ENCODE measurements around the gene NAALADL2.

Gene NAALADL2

DNA sequence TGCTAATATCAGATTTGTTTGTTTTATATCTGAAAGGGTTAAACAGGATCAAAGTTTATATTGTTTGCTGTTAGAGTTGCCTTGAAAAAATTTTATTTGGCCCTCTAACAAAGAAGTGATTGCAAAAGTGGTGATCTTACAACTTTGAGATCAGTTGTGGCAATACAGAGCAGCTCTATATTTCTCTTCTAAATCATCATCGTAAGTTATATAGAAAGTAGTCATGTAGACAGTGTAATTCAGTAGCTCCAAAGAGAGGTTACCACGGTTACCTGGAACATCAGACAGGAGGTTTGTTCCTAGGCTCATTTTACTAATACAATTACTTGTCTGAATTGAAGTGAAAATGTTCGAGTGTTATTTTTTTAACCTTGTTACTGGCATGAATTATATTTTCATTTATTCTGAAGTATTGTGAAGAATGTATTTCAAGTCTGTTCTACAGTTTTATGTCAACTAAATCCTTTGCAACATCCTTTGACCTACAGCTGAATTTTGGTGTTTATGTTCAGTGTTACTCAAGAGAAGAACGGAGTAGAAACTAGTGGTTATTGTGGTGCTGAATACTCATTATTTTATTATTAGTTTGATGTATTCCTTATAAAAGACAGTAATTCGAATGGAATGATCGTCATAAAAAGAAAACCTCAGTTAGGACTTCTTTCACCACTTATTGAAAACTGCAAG lies 214.2 kb downstream of the NAALADL2 start:
- no peaks in the 10 kb centered on the region for H3K4me1 ChIP-seq (ENCODE audit: control insufficient read depth in 1 of 2, insufficient read depth in 2 of 2, low read length in 2 of 2)
- H2BK5ac ChIP-seq (ENCODE audit: low read depth, low read length, poor library complexity): no peak overlapping the region
- H2BK120ac ChIP-seq (ENCODE audit: insufficient read depth, low read length, poor library complexity): no peak overlapping the region
- H2AFZ ChIP-seq (ENCODE audit: insufficient read depth, low read length, poor library complexity): no peak overlapping the region
- WGBS (ENCODE audit: extremely low coverage, insufficient coverage, insufficient read length): no CpG with 5 or more reads among the region's 6 CpGs
- no peak overlapping the region for H4K8ac ChIP-seq (ENCODE audit: low read depth, low read length)
- H3K14ac ChIP-seq (ENCODE audit: low read length): no peak overlapping the region
- no peak overlapping the region for H3K23ac ChIP-seq (ENCODE audit: low read length)
- H3K9ac ChIP-seq (ENCODE audit: low read length): no peak overlapping the region
- no peak overlapping the region for H3K4ac ChIP-seq (ENCODE audit: low read depth, low read length)
- no peak overlapping the region for H4K91ac ChIP-seq (ENCODE audit: low read depth, low read length)
- H3K27ac ChIP-seq (ENCODE audit: low read depth, low read length): no peak overlapping the region
- DNase-seq: no peak
- H3K4me3 ChIP-seq (ENCODE audit: low read depth, low read length): no peak overlapping the region
- no peak overlapping the region for H3K4me2 ChIP-seq (ENCODE audit: low read length)
- H3K79me2 ChIP-seq (ENCODE audit: control insufficient read depth, insufficient read depth, low read length, poor library complexity): no peaks in the 10 kb centered on the region
- no peak overlapping the region for H4K12ac ChIP-seq (ENCODE audit: low read depth, low read length)
- no peaks in the 10 kb centered on the region for H3K27me3 ChIP-seq (ENCODE audit: insufficient read depth, low read length)
- H2AK5ac ChIP-seq (ENCODE audit: low read length): no peak overlapping the region
- H3K18ac ChIP-seq (ENCODE audit: low read length): no peak overlapping the region
- no peaks in the 10 kb centered on the region for H3K79me1 ChIP-seq (ENCODE audit: low read length)
- no peaks in the 10 kb centered on the region for H3K9me3 ChIP-seq (ENCODE audit: insufficient read depth, low read depth, low read length)
- no peak overlapping the region for H2BK12ac ChIP-seq (ENCODE audit: low read length)
- H3K36me3 ChIP-seq (ENCODE audit: control insufficient read depth in 1 of 2, insufficient read depth in 2 of 2, low read length in 2 of 2): no peaks in the 10 kb centered on the region

DNA sequence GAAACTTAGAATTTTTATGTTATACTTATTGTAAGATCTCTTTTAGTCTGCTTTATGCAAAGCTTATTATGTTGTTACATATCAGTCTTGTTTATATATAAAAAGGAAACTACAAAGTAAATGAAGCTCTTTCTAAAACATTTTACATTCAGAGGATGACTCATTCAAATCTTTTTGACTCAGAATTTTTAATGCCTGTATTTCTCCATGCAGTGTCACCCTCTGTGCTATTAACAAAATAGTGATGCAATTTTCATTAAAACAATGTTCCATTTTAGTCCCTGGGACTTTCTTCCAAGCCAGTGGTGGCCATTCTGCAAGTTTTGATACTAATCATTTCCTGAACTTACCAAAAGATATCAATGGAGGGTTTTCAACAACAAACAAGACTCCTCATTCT lies 216.1 kb downstream of the NAALADL2 start:
- H3K9ac ChIP-seq (ENCODE audit: low read length): no peak overlapping the region
- no peaks in the 10 kb centered on the region for H3K79me2 ChIP-seq (ENCODE audit: control insufficient read depth, insufficient read depth, low read length, poor library complexity)
- H3K18ac ChIP-seq (ENCODE audit: low read length): no peak overlapping the region
- H3K79me1 ChIP-seq (ENCODE audit: low read length): no peaks in the 10 kb centered on the region
- no peak overlapping the region for H3K4ac ChIP-seq (ENCODE audit: low read depth, low read length)
- no peaks in the 10 kb centered on the region for H3K4me1 ChIP-seq (ENCODE audit: control insufficient read depth in 1 of 2, insufficient read depth in 2 of 2, low read length in 2 of 2)
- no peak overlapping the region for H2BK120ac ChIP-seq (ENCODE audit: insufficient read depth, low read length, poor library complexity)
- no peak overlapping the region for H2AK5ac ChIP-seq (ENCODE audit: low read length)
- no peak overlapping the region for H2BK12ac ChIP-seq (ENCODE audit: low read length)
- H4K8ac ChIP-seq (ENCODE audit: low read depth, low read length): no peak overlapping the region
- no peaks in the 10 kb centered on the region for H3K27me3 ChIP-seq (ENCODE audit: insufficient read depth, low read length)
- H3K36me3 ChIP-seq (ENCODE audit: control insufficient read depth in 1 of 2, insufficient read depth in 2 of 2, low read length in 2 of 2): no peaks in the 10 kb centered on the region
- no peak overlapping the region for H3K27ac ChIP-seq (ENCODE audit: low read depth, low read length)
- no peak overlapping the region for H2BK5ac ChIP-seq (ENCODE audit: low read depth, low read length, poor library complexity)
- no peak overlapping the region for H4K12ac ChIP-seq (ENCODE audit: low read depth, low read length)
- DNase-seq: no peak
- H4K91ac ChIP-seq (ENCODE audit: low read depth, low read length): no peak overlapping the region
- H2AFZ ChIP-seq (ENCODE audit: insufficient read depth, low read length, poor library complexity): no peak overlapping the region
- H3K4me2 ChIP-seq (ENCODE audit: low read length): no peak overlapping the region
- H3K4me3 ChIP-seq (ENCODE audit: low read depth, low read length): no peak overlapping the region
- no peak overlapping the region for H3K23ac ChIP-seq (ENCODE audit: low read length)
- no peaks in the 10 kb centered on the region for H3K9me3 ChIP-seq (ENCODE audit: insufficient read depth, low read depth, low read length)
- H3K14ac ChIP-seq (ENCODE audit: low read length): no peak overlapping the region

DNA sequence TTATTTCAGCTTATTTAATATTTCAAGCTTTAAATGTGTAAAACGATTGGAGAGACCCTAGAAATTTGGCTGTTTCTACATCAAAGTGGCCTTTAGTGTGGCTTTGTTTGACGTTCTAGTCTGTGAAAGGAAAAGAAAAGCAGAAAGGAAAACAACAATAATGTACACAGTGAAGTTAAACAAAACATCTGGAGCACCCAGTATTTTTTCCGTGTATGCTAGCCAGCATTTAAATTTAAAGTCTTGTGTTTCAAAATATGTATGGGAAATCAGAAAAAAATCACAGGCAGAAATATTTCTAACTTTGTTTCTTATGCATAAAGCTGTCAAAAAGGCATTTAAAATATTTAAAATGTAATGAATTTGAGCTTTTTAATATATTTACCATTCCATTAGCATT lies 218.1 kb downstream of the NAALADL2 start:
- no peak overlapping the region for H4K12ac ChIP-seq (ENCODE audit: low read depth, low read length)
- H4K8ac ChIP-seq (ENCODE audit: low read depth, low read length): no peak overlapping the region
- H3K79me2 ChIP-seq (ENCODE audit: control insufficient read depth, insufficient read depth, low read length, poor library complexity): no peaks in the 10 kb centered on the region
- no peaks in the 10 kb centered on the region for H3K4me1 ChIP-seq (ENCODE audit: control insufficient read depth in 1 of 2, insufficient read depth in 2 of 2, low read length in 2 of 2)
- H2BK120ac ChIP-seq (ENCODE audit: insufficient read depth, low read length, poor library complexity): no peak overlapping the region
- no peak overlapping the region for H3K23ac ChIP-seq (ENCODE audit: low read length)
- H3K4ac ChIP-seq (ENCODE audit: low read depth, low read length): no peak overlapping the region
- H3K4me2 ChIP-seq (ENCODE audit: low read length): no peak overlapping the region
- H3K27ac ChIP-seq (ENCODE audit: low read depth, low read length): no peak overlapping the region
- H3K18ac ChIP-seq (ENCODE audit: low read length): no peak overlapping the region
- H2BK5ac ChIP-seq (ENCODE audit: low read depth, low read length, poor library complexity): no peak overlapping the region
- no peak for DNase-seq
- H3K14ac ChIP-seq (ENCODE audit: low read length): no peak overlapping the region
- no CpG with 5 or more reads among the region's 3 CpGs for WGBS (ENCODE audit: extremely low coverage, insufficient coverage, insufficient read length)
- H3K4me3 ChIP-seq (ENCODE audit: low read depth, low read length): no peak overlapping the region
- H2AK5ac ChIP-seq (ENCODE audit: low read length): no peak overlapping the region
- no peak overlapping the region for H4K91ac ChIP-seq (ENCODE audit: low read depth, low read length)
- H3K9me3 ChIP-seq (ENCODE audit: insufficient read depth, low read depth, low read length): no peaks in the 10 kb centered on the region
- no peak overlapping the region for H2BK12ac ChIP-seq (ENCODE audit: low read length)
- H3K79me1 ChIP-seq (ENCODE audit: low read length): no peaks in the 10 kb centered on the region
- H3K36me3 ChIP-seq (ENCODE audit: control insufficient read depth in 1 of 2, insufficient read depth in 2 of 2, low read length in 2 of 2): no peaks in the 10 kb centered on the region
- H2AFZ ChIP-seq (ENCODE audit: insufficient read depth, low read length, poor library complexity): no peak overlapping the region
- H3K27me3 ChIP-seq (ENCODE audit: insufficient read depth, low read length): no peaks in the 10 kb centered on the region
- H3K9ac ChIP-seq (ENCODE audit: low read length): no peak overlapping the region

GRCh38 chr3:175082631-175083030 lies 223.5 kb downstream of the NAALADL2 start:
- no peaks in the 10 kb centered on the region for H3K4me1 ChIP-seq (ENCODE audit: control insufficient read depth in 1 of 2, insufficient read depth in 2 of 2, low read length in 2 of 2)
- H3K4ac ChIP-seq (ENCODE audit: low read depth, low read length): no peak overlapping the region
- H4K8ac ChIP-seq (ENCODE audit: low read depth, low read length): no peak overlapping the region
- no peaks in the 10 kb centered on the region for H3K79me2 ChIP-seq (ENCODE audit: control insufficient read depth, insufficient read depth, low read length, poor library complexity)
- H3K27me3 ChIP-seq (ENCODE audit: insufficient read depth, low read length): no peaks in the 10 kb centered on the region
- no peak for DNase-seq
- no peak overlapping the region for H2AK5ac ChIP-seq (ENCODE audit: low read length)
- H2BK12ac ChIP-seq (ENCODE audit: low read length): no peak overlapping the region
- no peak overlapping the region for H4K91ac ChIP-seq (ENCODE audit: low read depth, low read length)
- no peak overlapping the region for H4K12ac ChIP-seq (ENCODE audit: low read depth, low read length)
- H2AFZ ChIP-seq (ENCODE audit: insufficient read depth, low read length, poor library complexity): no peak overlapping the region
- no peak overlapping the region for H3K27ac ChIP-seq (ENCODE audit: low read depth, low read length)
- H3K9ac ChIP-seq (ENCODE audit: low read length): no peak overlapping the region
- no peak overlapping the region for H2BK5ac ChIP-seq (ENCODE audit: low read depth, low read length, poor library complexity)
- H3K36me3 ChIP-seq (ENCODE audit: control insufficient read depth in 1 of 2, insufficient read depth in 2 of 2, low read length in 2 of 2): no peaks in the 10 kb centered on the region
- H3K79me1 ChIP-seq (ENCODE audit: low read length): no peaks in the 10 kb centered on the region
- H3K23ac ChIP-seq (ENCODE audit: low read length): no peak overlapping the region
- no peak overlapping the region for H3K4me3 ChIP-seq (ENCODE audit: low read depth, low read length)
- no peak overlapping the region for H3K14ac ChIP-seq (ENCODE audit: low read length)
- H2BK120ac ChIP-seq (ENCODE audit: insufficient read depth, low read length, poor library complexity): no peak overlapping the region
- no peak overlapping the region for H3K4me2 ChIP-seq (ENCODE audit: low read length)
- no peak overlapping the region for H3K18ac ChIP-seq (ENCODE audit: low read length)
- H3K9me3 ChIP-seq (ENCODE audit: insufficient read depth, low read depth, low read length): no peaks in the 10 kb centered on the region

All from trophoblast cell (in vitro differentiated cells and primary cell).